ENCODE data around the gene MYOD1. TPM values are rescaled to one million over a fixed set of nuclear protein-coding genes. Genes with fewer than 3 reads are reported as not detected.

Gene MYOD1
- total and polyA plus RNA-seq, 2 of the 4 experiments (the other 2 are of a cell fraction): not detected

DNA sequence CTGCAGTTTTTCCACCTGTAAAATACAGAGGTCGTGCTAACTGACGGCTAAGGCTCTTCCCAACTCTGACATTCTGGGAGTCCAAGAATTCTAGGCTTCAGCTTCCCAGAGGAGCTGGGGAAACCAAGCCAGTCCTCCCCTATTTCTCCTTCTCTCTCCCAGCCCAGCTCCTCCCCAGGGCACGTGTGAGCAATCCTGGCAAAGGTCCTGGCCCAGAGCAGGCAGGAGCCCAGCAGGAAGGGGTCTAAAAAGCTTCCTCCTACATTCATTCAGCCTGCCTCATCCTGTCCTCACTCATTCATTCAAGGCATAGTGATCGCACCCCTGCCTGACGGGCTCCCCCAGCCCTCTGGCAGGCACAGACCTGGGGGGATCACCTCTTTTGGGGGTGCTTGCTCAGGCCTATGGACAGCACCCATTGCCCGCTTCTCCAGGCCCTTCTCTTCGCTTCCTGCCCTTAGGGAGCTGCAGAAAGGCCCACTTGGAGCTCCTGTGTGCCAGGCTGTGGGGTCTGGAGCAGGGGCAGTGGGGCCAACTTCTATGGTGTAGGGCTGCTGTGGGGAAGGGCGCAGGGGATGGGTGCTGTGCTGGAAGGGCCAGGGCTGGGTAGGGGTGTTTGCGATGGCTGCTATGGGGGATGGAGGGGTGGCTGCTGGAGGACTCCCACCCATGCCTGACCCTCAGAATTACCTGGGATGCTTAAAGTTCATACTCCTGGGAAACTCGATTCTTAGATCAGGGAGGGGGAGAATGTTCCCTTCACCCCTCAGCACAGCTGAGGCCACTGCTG is 25.0 kb downstream of the MYOD1 start:
- TF ChIP-seq CEBPB (IDR thresholded peaks at IDR 0.05; ENCODE audit: low read depth, low read length) (no peak), BHLHE40 (IDR thresholded peaks at IDR 0.05; ENCODE audit: low read depth, low read length) (peak; percentile 68; the same call in 1 of the 2 replicates)
- no peak overlapping the region for H2BK120ac ChIP-seq (ENCODE audit: low read depth, low read length)
- peak overlapping the region; percentile 87 for H2AK9ac ChIP-seq (replicated peaks; ENCODE audit: low read depth, low read length, poor library complexity)
- H2BK15ac ChIP-seq (ENCODE audit: low read depth, low read length): no peak overlapping the region
- H2BK20ac ChIP-seq (ENCODE audit: low read depth, low read length): no peak overlapping the region
- no peak overlapping the region for H3K56ac ChIP-seq (ENCODE audit: extremely low read depth, insufficient read depth, low read length)
- no peak overlapping the region for H4K5ac ChIP-seq (ENCODE audit: low read depth, low read length)
- H4K8ac ChIP-seq (ENCODE audit: low read depth in 2 of 2, low read length in 2 of 2): no peak overlapping the region
- intact Hi-C loops (cut with micrococcal nuclease) (no loop called here), in situ Hi-C loops (cut with MboI; ENCODE audit: low sequenced_read_pairs) (no loop called here), dilution Hi-C loops (cut with HindIII; ENCODE audit: low sequenced_read_pairs, unreplicated experiment) (loop anchor here (25.0 kb wide), 1 partner anchor 243 kb away; no protein-coding TSS in a partner anchor)
- WGBS, 2 experiments (ENCODE audit: extremely low coverage in 2 of 2, insufficient read length in 1 of 2): 60% methylated on average over 5 of the region's 10 CpGs; no CpG with 5 or more reads in 1 of the 2 experiments
- no peak overlapping the region for H3K4me2 ChIP-seq (ENCODE audit: low read depth, low read length)
- H4K91ac ChIP-seq (ENCODE audit: insufficient read depth, low read depth, low read length): no peak overlapping the region
- no peak overlapping the region for H3K23ac ChIP-seq (ENCODE audit: low read depth, low read length)
- H3K4ac ChIP-seq (ENCODE audit: low read depth, low read length): no peak overlapping the region
- DNase-seq: peak; percentile 34
- H3K14ac ChIP-seq (replicated peaks; ENCODE audit: low read depth, low read length): no peak overlapping the region
- H3K4me3 ChIP-seq (ENCODE audit: insufficient read depth, low read depth, low read length): no peak overlapping the region
- H3K79me1 ChIP-seq (ENCODE audit: low read depth in 1 of 2, low read length in 2 of 2): no peaks in the 10 kb centered on the region
- H3K4me1 ChIP-seq (ENCODE audit: control insufficient read depth, insufficient read depth, low read length): no peaks in the 10 kb centered on the region
- no peaks in the 10 kb centered on the region for H3K36me3 ChIP-seq (ENCODE audit: control insufficient read depth, insufficient read depth, low read length)
- H2AFZ ChIP-seq (replicated peaks; ENCODE audit: low read length, poor library complexity): peak overlapping the region; percentile 33
- no peak overlapping the region for H3K9ac ChIP-seq (ENCODE audit: low read depth, low read length)
- POLR2A ChIA-PET (ENCODE audit: unreplicated experiment): no interaction called here
- H2AK5ac ChIP-seq (ENCODE audit: low read depth, low read length): no peak overlapping the region
- CTCF ChIA-PET: interaction anchor here (1.3 kb wide), 1 partner anchor 234 kb away, joined by 3 read pairs; no protein-coding TSS in a partner anchor
- no peak overlapping the region for H3K18ac ChIP-seq (ENCODE audit: low read depth, low read length)
- H2BK5ac ChIP-seq (ENCODE audit: low read depth, low read length, poor library complexity, severe bottlenecking): no peak overlapping the region
- ATAC-seq (ENCODE audit: low read depth): no peak; the same call in 1 of the 2 replicates
- H3K9me1 ChIP-seq (ENCODE audit: insufficient read depth, low read length): no peaks in the 10 kb centered on the region
- H4K20me1 ChIP-seq (ENCODE audit: insufficient read depth, low read length): no peaks in the 10 kb centered on the region; the same call in 1 of the 2 replicates
- BruUV-seq (replicated peaks): no TSS peak
- peaks cover 22% of the 10 kb centered on the region for H3K27me3 ChIP-seq (ENCODE audit: control insufficient read depth, insufficient read depth, low read length)
- no peak overlapping the region for H3K27ac ChIP-seq (ENCODE audit: insufficient read depth, low read length)
- no peaks in the 10 kb centered on the region for H3K9me3 ChIP-seq (ENCODE audit: control insufficient read depth, insufficient read depth, low read length)
